Mesenchymal stem cell (in vitro differentiated cells and primary cell): ENCODE data around the gene MED27.

Experiments used
- DNase-seq: peaks from one replicate; pipeline ENCODE4 v3.0.0-alpha.2; 2013
- H2AFZ ChIP-seq: one replicate; pipeline ENCODE4 v1.6.1; 2013; ENCODE audit warnings: low read depth, mild to moderate bottlenecking, control low read depth, inconsistent platforms, low read length, moderate library complexity
- H2AK5ac ChIP-seq: 2 replicates; pipeline ENCODE4 v1.6.1; 2013; ENCODE audit warnings: low read length, moderate library complexity, mild to moderate bottlenecking, inconsistent platforms; ENCODE audit not compliant: severe bottlenecking
- H2BK120ac ChIP-seq: one replicate; pipeline ENCODE4 v1.6.1; 2013; ENCODE audit warnings: low read depth, mild to moderate bottlenecking, inconsistent platforms, low read length, moderate library complexity
- H2BK12ac ChIP-seq, 2 experiments: one replicate each; pipeline ENCODE4 v1.6.1; 2013; ENCODE audit warnings: inconsistent platforms in 2 of 2, low read length in 2 of 2, mild to moderate bottlenecking in 2 of 2, moderate library complexity in 2 of 2, control low read depth in 1 of 2
- H2BK15ac ChIP-seq: one replicate; pipeline ENCODE4 v1.6.1; 2013; ENCODE audit warnings: mild to moderate bottlenecking, low read depth, inconsistent platforms; ENCODE audit not compliant: poor library complexity, severe bottlenecking
- H2BK5ac ChIP-seq: 2 replicates; pipeline ENCODE4 v1.6.1; 2013; ENCODE audit warnings: low read depth, mild to moderate bottlenecking, low read length, control low read depth, inconsistent platforms; ENCODE audit not compliant: poor library complexity, severe bottlenecking
- H3K14ac ChIP-seq, 2 experiments: one replicate each; pipeline ENCODE4 v1.6.1; 2013; ENCODE audit warnings: inconsistent platforms in 2 of 2, low read length in 2 of 2, control low read depth in 1 of 2, mild to moderate bottlenecking in 1 of 2, moderate library complexity in 1 of 2
- H3K18ac ChIP-seq, 2 experiments: one replicate each; pipeline ENCODE4 v1.6.1; 2013; ENCODE audit warnings: inconsistent platforms in 2 of 2, low read length in 2 of 2, control low read depth in 1 of 2, low read depth in 1 of 2, mild to moderate bottlenecking in 1 of 2
- H3K23ac ChIP-seq, 2 experiments: one replicate each; pipeline ENCODE4 v1.6.1; 2013; ENCODE audit warnings: inconsistent platforms in 2 of 2, low read length in 2 of 2, mild to moderate bottlenecking in 2 of 2, moderate library complexity in 2 of 2, control low read depth in 1 of 2
- H3K27ac ChIP-seq: 2 replicates; pipeline ENCODE4 v1.5.1; 2013; ENCODE audit warnings: mild to moderate bottlenecking, moderate library complexity, low read length, control low read depth, inconsistent platforms; ENCODE audit not compliant: poor library complexity, severe bottlenecking
- H3K27me3 ChIP-seq, 2 experiments: 2 replicates each; pipeline versions ENCODE4 v1.6.1 to v1.7.0; 2013; ENCODE audit warnings: low read length in 2 of 2, mild to moderate bottlenecking in 2 of 2, moderate library complexity in 2 of 2, control low read depth in 1 of 2, inconsistent platforms in 1 of 2; ENCODE audit not compliant: control insufficient read depth in 1 of 2, insufficient read depth in 1 of 2
- H3K36me3 ChIP-seq, 2 experiments: 2 replicates each; pipeline versions ENCODE4 v1.6.1 to v1.7.0; 2013; ENCODE audit warnings: low read length in 2 of 2, control low read depth in 1 of 2, inconsistent platforms in 1 of 2, low read depth in 1 of 2, mild to moderate bottlenecking in 1 of 2; ENCODE audit not compliant: insufficient read depth in 2 of 2, control insufficient read depth in 1 of 2
- H3K4ac ChIP-seq, 2 experiments: one replicate each; pipeline ENCODE4 v1.6.1; 2013; ENCODE audit warnings: inconsistent platforms in 2 of 2, low read length in 2 of 2, mild to moderate bottlenecking in 2 of 2, moderate library complexity in 2 of 2, control low read depth in 1 of 2, low read depth in 1 of 2
- H3K4me1 ChIP-seq: 2 replicates; pipeline ENCODE4 v1.6.1; 2013; ENCODE audit warnings: low read depth, low read length, control low read depth; ENCODE audit not compliant: control insufficient read depth, insufficient read depth
- H3K4me2 ChIP-seq: 2 replicates; pipeline ENCODE4 v1.6.1; 2013; ENCODE audit warnings: low read length, mild to moderate bottlenecking, inconsistent platforms; ENCODE audit not compliant: poor library complexity, severe bottlenecking
- H3K4me3 ChIP-seq, 2 experiments: 2 replicates each; pipeline versions ENCODE4 v1.5.1 to v1.7.0; 2013; ENCODE audit warnings: low read length in 2 of 2, mild to moderate bottlenecking in 2 of 2, control low read depth in 1 of 2, low read depth in 1 of 2; ENCODE audit not compliant: insufficient read depth in 1 of 2
- H3K79me1 ChIP-seq: replicated peaks from 2 replicates; pipeline ENCODE4 v1.6.1; 2013; ENCODE audit warnings: mild to moderate bottlenecking, control low read depth, low read length, inconsistent platforms; ENCODE audit not compliant: poor library complexity, severe bottlenecking
- H3K9ac ChIP-seq: 2 replicates; pipeline ENCODE4 v1.7.0; 2013; ENCODE audit warnings: mild to moderate bottlenecking, low read length, moderate library complexity
- H3K9me3 ChIP-seq: 2 replicates; pipeline ENCODE4 v1.7.0; 2013; ENCODE audit warnings: mild to moderate bottlenecking, low read length; ENCODE audit not compliant: control insufficient read depth
- H4K8ac ChIP-seq: one replicate; pipeline ENCODE4 v1.6.1; 2013; ENCODE audit warnings: inconsistent platforms, mild to moderate bottlenecking, low read length, moderate library complexity
- H4K91ac ChIP-seq: one replicate; pipeline ENCODE4 v1.6.1; 2013; ENCODE audit warnings: mild to moderate bottlenecking, low read length, inconsistent platforms
- WGBS: methylation state at CpG from one replicate; pipeline ENCODE4 v1.1.7; 2013; ENCODE audit warnings: mixed read lengths; 5-methylcytosine and 5-hydroxymethylcytosine counted together

The MED27 gene

DNA sequence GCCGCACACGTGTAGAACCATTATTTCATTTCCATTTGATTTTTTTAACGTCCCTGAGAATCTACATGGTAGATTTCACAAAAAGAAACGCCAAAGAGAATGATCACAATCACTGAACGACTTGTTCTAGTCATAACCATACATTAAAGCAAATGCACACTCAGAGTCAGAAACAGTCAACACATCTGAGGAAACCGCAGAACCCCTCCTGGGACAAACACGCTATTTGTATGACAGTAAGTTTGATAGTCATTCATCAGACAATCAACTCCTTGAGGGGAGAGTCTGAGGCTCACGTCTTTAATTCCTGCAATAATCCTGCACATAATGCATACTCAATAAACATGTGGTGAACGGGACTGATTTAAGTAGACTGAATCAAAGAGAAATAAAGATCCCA, 129.2 kb downstream of the MED27 start:
- Histone ChIP-seq H3K4me3 (no peak overlapping the region), H3K27ac (no peak overlapping the region), H2BK5ac (no peak overlapping the region), H4K8ac (no peak overlapping the region), H2AFZ (no peak overlapping the region), H3K27me3 (no peaks in the 10 kb centered on the region), H2BK12ac (no peak overlapping the region), H3K14ac (no peak overlapping the region), H3K9ac (no peak overlapping the region), H3K9me3 (no peaks in the 10 kb centered on the region), H3K79me1 (peaks cover 41% of the 10 kb centered on the region), H3K4ac (no peak overlapping the region), H3K4me1 (peaks cover 17% of the 10 kb centered on the region), H3K23ac (no peak overlapping the region), H3K4me2 (no peak overlapping the region), H2BK15ac (no peak overlapping the region), H3K36me3 (peaks cover 5 to 11% of the 10 kb centered on the region in 2 experiments), H3K18ac (no peak overlapping the region), H2AK5ac (no peak overlapping the region), H2BK120ac (no peak overlapping the region), H4K91ac (no peak overlapping the region)
- WGBS, result 97% methylated on average over 9 of the region's 9 CpGs
- no peak for DNase-seq

DNA sequence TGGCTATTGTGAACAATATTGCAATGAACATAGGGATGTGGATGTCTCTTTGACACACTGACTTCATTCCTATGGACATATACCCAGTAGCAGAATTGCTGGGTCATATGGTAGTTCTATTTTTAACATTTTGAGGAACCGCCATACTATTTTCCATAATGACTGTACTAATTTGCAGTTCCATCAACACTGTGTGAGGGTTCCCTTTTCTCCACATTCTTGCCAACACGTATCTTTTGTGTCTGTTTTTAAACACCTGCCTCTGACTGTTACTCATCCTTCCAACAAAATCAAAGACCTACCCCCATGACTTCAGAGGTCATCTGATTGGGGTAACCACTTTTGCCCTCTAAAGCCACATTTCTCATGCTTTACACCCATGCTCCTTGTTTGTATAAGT, 133.5 kb downstream of the MED27 start:
- H3K9ac ChIP-seq, result no peak overlapping the region
- H3K4me3 ChIP-seq, result no peak overlapping the region
- no peak overlapping the region for H2BK12ac ChIP-seq
- no peak overlapping the region for H2AK5ac ChIP-seq
- no peak overlapping the region for H2BK15ac ChIP-seq
- 99% methylated on average over 2 of the region's 2 CpGs for WGBS
- H3K23ac ChIP-seq, result no peak overlapping the region
- no peaks in the 10 kb centered on the region for H3K9me3 ChIP-seq
- H3K4me2 ChIP-seq, result no peak overlapping the region
- H2BK5ac ChIP-seq, result no peak overlapping the region
- H4K91ac ChIP-seq, result no peak overlapping the region
- H3K27ac ChIP-seq, result no peak overlapping the region
- H3K14ac ChIP-seq, result no peak overlapping the region
- no peak overlapping the region for H2BK120ac ChIP-seq
- peaks cover 4 to 11% of the 10 kb centered on the region in 2 experiments for H3K36me3 ChIP-seq
- H3K27me3 ChIP-seq, result no peaks in the 10 kb centered on the region
- peaks cover 3% of the 10 kb centered on the region for H3K4me1 ChIP-seq
- H4K8ac ChIP-seq, result no peak overlapping the region
- no peak overlapping the region for H3K18ac ChIP-seq
- peak overlapping the region in 1 of 2 experiments; percentile 15 for H3K4ac ChIP-seq
- no peak overlapping the region for H2AFZ ChIP-seq
- H3K79me1 ChIP-seq, result peaks cover 38% of the 10 kb centered on the region
- no peak for DNase-seq

DNA sequence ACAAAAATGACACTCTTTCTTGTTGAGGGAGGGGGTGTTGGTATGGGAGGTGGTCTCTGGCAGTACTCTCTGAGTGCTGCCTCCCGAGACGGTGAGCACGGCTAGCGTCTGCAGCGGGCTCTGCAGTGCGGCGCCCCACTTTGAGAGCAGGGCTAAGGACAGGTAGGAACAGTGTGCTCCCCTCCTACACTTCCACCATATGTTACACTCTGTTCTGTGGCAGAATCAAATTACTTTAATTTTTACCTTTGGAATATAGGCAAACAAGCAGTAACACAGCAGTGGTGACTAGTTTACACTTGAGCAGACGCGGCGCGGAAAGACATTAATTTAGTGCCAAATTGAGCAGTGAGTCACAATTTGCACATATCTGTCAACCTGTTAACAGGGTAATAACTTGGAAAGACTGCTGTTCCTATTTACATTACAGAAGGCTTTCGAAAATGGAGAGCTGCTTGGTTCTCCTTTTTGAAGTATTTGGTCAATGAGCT, 136.3 kb downstream of the MED27 start:
- H2BK120ac ChIP-seq, result no peak overlapping the region
- H2AFZ ChIP-seq, result no peak overlapping the region
- no peaks in the 10 kb centered on the region for H3K4me1 ChIP-seq
- H3K4me3 ChIP-seq, result no peak overlapping the region
- H2BK5ac ChIP-seq, result no peak overlapping the region
- DNase-seq, result no peak
- no peak overlapping the region for H3K4me2 ChIP-seq
- H3K79me1 ChIP-seq, result peaks cover 26% of the 10 kb centered on the region
- H3K36me3 ChIP-seq, result peaks cover 4 to 13% of the 10 kb centered on the region in 2 experiments
- no peak overlapping the region for H2BK12ac ChIP-seq
- H3K27ac ChIP-seq, result no peak overlapping the region
- no peak overlapping the region for H2AK5ac ChIP-seq
- H3K9me3 ChIP-seq, result no peaks in the 10 kb centered on the region
- H3K23ac ChIP-seq, result no peak overlapping the region
- no peak overlapping the region for H2BK15ac ChIP-seq
- H3K27me3 ChIP-seq, result no peaks in the 10 kb centered on the region
- H3K4ac ChIP-seq, result no peak overlapping the region
- whole genome bisulfite sequencing, result 94% methylated on average over 6 of the region's 12 CpGs
- no peak overlapping the region for H3K14ac ChIP-seq
- no peak overlapping the region for H3K18ac ChIP-seq
- no peak overlapping the region for H4K91ac ChIP-seq
- H4K8ac ChIP-seq, result no peak overlapping the region
- H3K9ac ChIP-seq, result no peak overlapping the region

DNA sequence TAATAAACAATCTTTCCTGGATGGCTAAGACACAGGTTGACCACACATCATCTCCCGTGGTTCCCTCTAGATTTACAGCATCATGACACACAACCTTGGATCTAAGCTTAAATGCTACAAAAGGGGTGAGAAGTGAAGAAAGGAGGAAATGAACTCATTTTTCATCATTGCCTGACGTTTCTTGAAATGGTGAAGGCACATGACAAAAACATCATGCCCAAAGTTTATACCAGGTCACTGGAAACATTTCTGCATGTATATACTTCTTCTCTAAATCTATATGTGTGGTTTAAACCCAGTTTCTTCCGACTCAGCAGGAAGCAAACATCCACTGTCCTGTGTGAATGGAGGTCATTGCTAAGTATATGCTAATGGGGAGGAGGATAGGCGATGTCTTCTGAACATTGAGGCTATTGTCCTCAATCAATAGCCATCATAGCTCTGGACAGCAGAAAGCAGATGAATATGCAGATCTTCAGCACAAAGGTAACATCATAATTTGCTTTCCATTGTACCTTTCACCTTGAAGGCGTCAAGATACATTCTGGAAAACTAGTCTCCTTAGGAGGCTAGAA, 137.4 kb downstream of the MED27 start:
- DNase-seq, result no peak
- no peaks in the 10 kb centered on the region for H3K27me3 ChIP-seq
- H2BK5ac ChIP-seq, result no peak overlapping the region

More for the DNA sequence above, 137.4 kb downstream of the MED27 start:
- WGBS, result 72% methylated on average over 3 of the region's 5 CpGs
- H2BK15ac ChIP-seq, result no peak overlapping the region
- H3K14ac ChIP-seq, result no peak overlapping the region
- no peak overlapping the region for H3K27ac ChIP-seq
- no peaks in the 10 kb centered on the region for H3K9me3 ChIP-seq
- no peak overlapping the region for H2BK12ac ChIP-seq
- H3K36me3 ChIP-seq, result peaks cover 4 to 23% of the 10 kb centered on the region in 2 experiments
- no peaks in the 10 kb centered on the region for H3K4me1 ChIP-seq
- no peak overlapping the region for H2AFZ ChIP-seq
- H3K18ac ChIP-seq, result no peak overlapping the region
- no peak overlapping the region for H4K8ac ChIP-seq
- peaks cover 21% of the 10 kb centered on the region for H3K79me1 ChIP-seq
- H3K9ac ChIP-seq, result no peak overlapping the region
- no peak overlapping the region for H3K23ac ChIP-seq
- no peak overlapping the region for H3K4me3 ChIP-seq
- H2AK5ac ChIP-seq, result no peak overlapping the region
- no peak overlapping the region for H3K4me2 ChIP-seq
- no peak overlapping the region for H4K91ac ChIP-seq
- no peak overlapping the region for H2BK120ac ChIP-seq
- H3K4ac ChIP-seq, result no peak overlapping the region
